GDM1 (cell line): Measurements from ENCODE around the gene KCNAB1.
"Not testable (repeated sequence)": the region's sequence is repeated elsewhere in the genome, so short reads cannot be mapped to it uniquely, and the experiment has no call there.

Source experiments
- DNase-seq: peaks from one replicate; lab custom pipeline; 2025; lab: John Stamatoyannopoulos, UW

KCNAB1 gene

DNA sequence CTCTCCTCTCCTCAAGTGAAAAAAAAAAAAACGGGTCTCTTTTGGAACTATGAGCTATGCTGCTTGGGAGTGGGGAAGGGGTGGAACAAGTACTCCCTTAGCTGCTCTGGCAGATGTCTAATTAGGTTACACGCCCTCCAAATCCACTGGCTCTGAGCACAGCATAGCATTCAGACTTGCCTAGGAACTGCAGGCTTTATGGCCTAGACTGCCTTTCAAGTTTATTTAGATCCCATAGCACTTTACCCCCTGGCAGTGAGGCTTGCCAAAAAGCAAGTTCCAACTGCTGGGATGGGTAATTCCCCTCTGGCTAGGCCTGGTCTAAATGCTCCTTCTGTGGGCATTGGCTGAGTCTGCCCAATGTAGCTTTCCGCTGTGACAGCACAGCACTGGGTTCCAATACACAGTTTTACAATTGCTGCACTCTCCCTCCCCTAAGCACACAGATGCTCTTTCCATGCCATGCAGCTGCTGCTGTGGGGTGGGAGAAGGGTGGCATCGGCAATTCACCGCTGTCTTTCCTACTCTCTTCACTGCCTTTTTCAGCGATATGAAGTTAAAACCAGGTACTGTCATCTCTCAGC lies 152.8 kb downstream of the KCNAB1 start:
- DNase-seq = no peak

DNA sequence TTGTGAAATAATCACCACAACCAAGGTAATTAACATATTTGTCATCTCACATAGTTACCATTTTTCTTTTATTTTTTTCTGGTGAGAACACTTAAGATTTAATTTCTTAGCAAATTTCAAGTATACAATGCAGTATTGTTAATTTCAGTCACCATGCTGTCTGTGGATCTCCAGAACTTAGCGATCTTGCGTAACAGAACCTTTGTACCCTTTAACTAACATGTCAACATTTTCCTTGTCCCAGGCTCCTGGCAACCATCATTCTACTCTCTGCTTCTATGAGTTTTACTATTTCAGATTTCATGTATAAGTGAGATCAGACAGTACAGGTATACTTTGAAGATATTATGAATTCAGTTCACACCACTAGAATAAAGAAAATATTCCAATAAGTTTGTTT lies 154.4 kb downstream of the KCNAB1 start:
- no peak for DNase-seq

- DNase-seq = not testable (repeated sequence)
These were observed 164.3 kb downstream of the KCNAB1 start for GRCh38 chr3:156284637-156285036.

- no peak for DNase-seq
These were observed 165.2 kb downstream of the KCNAB1 start for GRCh38 chr3:156285626-156286025.

- no peak for DNase-seq
These were observed 170.5 kb downstream of the KCNAB1 start for GRCh38 chr3:156290924-156291271.

GRCh38 chr3:156291272-156292123 lies 171.1 kb downstream of the KCNAB1 start:
- no peak for DNase-seq

GRCh38 chr3:156293566-156293965 lies 173.2 kb downstream of the KCNAB1 start:
- DNase-seq = no peak

- no peak for DNase-seq
These were observed 177.2 kb downstream of the KCNAB1 start for GRCh38 chr3:156297582-156297981.

DNA sequence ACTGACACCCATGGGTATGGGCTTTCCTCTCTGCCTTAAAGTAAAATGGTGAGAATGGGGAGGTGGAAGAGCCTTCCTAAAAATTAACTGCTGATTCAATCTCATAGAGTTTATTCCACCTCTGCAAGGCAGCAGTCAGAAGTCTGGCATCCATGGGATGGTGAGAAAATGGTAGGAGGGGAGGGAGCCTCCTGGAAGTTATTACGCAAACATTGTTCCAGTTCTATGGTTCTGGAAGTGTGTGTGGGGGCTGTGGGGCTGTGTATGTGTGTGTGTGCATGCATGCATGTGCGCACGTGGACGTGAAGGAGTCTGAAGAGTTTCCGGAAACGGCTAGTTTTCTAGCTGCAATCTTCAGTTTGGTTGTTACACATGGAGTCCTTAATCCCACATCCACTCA lies 177.6 kb downstream of the KCNAB1 start:
- DNase-seq = no peak

GRCh38 chr3:156298938-156299337 lies 178.6 kb downstream of the KCNAB1 start:
- DNase-seq = no peak

DNA sequence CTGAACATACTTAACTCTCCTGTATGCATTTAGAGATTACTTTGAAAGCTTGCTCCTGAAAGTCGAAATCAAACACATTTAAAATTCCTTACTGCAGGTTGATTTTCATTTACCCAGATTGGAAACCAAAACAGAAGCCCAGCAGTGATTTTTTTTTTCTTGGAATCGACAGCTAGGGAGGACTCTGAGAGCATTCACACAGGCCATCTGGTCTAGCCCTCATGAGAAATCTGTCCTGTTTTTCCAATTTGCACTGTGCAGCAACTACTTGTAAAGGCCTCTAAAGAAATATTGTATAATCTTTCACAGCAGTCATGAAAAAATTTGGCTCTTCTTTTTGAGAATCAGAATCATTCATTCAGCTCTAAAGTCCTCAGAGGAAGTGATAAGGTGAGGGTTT lies 179.2 kb downstream of the KCNAB1 start:
- DNase-seq = no peak

DNA sequence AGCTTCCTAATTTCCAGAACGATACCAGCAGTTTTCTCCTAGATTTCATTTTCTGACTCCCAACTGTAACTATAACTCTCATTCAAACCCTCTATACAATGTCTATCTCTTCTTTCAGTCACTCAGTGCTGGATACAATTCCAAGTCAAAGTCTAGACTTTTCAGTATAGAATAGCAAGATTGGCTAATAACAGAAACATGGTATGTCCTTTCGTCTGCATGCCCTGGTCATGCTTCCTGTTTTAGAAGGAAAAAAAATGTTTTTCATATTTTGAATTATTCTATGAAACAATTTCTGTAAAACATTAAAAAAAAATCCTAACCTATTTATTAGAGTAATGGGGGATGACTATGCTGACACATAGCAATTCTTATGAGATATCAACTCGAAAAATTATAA lies 180.0 kb downstream of the KCNAB1 start:
- no peak for DNase-seq

GRCh38 chr3:156300929-156301840 lies 180.8 kb downstream of the KCNAB1 start:
- DNase-seq = no peak

- peak; percentile 3 for DNase-seq
These were observed 182.8 kb downstream of the KCNAB1 start for GRCh38 chr3:156303001-156303707.

- no peak for DNase-seq
These were observed 184.0 kb downstream of the KCNAB1 start for GRCh38 chr3:156304406-156304805.

DNA sequence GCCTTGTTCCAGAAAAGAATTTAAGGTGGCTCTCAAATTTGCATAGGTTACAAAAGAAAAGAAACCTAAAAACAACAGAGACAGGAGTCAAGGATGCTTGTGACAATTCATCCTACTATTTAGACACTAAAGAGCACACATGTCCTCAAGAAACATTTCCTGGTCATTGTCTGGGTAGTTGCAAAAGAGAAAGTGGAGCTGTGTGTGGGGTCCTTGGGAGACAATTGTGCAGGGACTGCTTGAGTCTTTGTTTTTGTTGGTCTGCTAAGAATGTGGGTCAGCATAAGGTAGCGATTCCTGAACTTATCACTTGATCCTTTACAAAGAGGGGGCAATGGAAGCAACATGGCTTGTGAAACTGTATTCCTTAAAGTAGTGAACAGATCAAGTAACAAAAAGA lies 185.3 kb downstream of the KCNAB1 start:
- DNase-seq = no peak

DNA sequence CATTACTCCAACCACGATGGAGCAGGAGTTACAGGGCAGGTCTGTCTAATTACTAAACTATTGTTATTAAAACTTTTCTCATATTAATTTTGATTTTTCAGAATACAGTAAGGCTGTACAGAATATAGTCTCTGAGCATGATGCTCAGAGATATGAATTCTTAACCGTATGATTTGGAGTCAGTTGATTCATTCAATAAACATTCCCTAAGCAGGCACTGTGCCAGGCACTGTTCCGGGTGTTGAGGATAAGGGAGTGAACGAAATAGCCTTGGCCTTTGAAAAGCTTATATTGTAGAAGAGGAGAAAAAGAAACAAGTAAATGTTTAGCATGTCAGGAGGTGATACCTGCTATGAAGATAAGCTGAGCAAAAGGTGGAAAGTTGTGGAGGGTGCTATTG lies 187.3 kb downstream of the KCNAB1 start:
- no peak for DNase-seq

DNA sequence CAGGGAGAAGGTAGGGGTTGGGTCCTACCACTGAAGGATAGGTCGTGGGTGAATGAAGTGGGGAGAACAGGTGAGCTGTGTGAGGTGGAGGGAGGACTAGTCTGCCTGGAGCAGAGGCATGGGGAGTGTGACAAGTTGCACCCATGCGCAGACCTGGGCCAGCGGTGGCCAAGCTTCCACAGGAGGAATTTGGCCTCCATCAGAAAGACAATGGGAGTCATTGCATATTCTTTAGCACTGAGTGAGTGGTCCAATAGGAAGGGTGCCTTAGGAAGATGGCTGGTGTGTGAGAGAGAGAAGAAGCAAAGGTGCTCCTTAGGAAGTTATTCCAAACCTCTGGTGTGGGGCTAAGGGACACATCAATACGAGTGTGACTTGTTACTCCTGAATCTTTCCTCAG lies 191.1 kb downstream of the KCNAB1 start:
- no peak for DNase-seq

- DNase-seq = no peak
These were observed 191.6 kb downstream of the KCNAB1 start for GRCh38 chr3:156311930-156312329.

DNA sequence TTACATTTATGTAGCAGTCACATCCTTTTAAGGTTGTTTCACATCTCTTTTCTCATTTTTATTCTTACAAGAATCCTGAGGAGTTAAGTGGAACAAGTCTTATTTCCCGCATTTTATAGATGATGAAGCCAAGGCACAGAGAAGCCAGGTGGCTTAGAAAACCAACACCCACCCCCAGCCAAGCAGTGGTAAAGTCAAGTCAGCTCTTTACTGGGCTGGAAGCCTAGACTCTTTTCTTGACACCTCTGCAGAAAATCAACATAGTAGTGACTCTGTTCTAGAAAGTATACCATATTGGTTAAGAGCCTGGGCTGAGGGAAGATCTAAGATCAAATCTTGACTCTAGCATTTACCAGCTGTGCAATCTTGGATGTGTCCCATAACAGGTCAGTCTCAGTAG lies 195.7 kb downstream of the KCNAB1 start:
- DNase-seq = no peak

GRCh38 chr3:156317462-156318074 lies 197.2 kb downstream of the KCNAB1 start:
- no peak for DNase-seq

DNA sequence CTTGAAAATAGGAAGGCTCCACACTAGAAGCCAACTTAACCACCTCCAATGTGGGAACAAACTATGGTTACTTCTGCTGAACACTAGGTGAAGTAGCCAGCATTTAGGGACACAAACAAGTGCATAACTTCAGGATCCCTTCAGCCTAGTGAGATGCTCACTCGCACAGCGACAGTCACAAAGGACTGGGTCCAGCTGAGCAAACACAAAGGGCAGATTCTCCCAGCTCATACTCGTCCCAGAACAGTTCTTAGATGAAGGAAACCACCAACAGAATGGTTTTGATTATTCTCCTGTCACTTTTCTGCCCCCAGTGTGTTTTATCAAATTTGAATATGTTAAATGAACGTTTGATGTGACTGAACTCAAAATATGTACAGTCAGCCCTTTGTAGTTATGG lies 201.6 kb downstream of the KCNAB1 start:
- DNase-seq = no peak
